Kasumi-1 (cell line): ENCODE data around the gene RERE.
"Not testable (repeated sequence)": the region's sequence is repeated elsewhere in the genome, so short reads cannot be mapped to it uniquely, and the experiment has no call there.

Experiments
- DNase-seq, 2 experiments: peaks; one replicate each; lab custom pipeline; 2025; lab: John Stamatoyannopoulos, UW

Gene RERE

DNA sequence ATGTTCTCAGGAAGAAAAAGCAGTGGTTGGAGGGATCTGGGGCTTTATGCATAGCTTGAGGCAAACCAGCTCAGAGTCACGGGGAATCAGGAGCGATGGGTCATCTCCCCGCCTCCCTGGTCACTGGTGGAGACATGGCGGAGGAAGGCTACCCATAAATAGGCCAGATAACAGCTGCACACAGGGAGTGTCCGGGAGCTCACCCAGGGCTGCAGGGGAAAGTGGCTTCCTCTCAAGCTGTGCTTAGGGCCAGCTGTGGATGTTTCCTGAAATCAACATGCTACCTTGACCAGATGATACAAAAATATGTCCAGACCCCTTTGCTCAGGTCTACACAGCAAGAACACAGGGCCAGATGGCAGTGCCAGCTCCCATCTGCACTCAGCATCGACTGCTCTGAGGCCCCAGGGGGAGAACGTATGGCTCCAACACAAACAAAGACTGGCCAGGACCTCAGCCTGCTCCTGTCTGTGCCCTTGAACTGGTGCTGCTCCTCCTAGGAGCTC lies 27.1 kb upstream of the RERE start:
- DNase-seq, result no peak

- DNase-seq, result no peak
Observed at GRCh38 chr1:8841395-8841794, 24.0 kb upstream of the RERE start.

DNA sequence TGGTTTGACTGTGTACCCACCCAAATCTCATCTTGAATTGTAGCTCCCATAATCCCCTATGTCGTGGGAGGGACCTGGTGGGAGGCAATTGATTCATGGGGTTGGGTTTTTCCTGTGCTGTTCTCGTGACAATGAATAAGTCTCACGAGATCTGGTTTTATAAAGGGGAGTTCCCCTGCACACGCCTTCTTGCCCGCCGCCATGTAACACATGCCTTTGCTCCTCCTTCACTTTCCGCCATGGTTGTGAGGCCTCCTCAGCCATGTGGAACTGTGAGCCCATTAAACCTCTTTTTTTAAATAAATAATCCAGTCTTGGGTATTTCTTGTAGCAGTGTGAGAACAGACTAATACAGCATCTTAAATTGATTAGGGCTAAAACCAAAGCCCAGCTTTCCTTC lies 22.6 kb upstream of the RERE start:
- DNase-seq, result no peak

GRCh38 chr1:8835941-8836643 lies 18.7 kb upstream of the RERE start:
- no peak for DNase-seq

DNA sequence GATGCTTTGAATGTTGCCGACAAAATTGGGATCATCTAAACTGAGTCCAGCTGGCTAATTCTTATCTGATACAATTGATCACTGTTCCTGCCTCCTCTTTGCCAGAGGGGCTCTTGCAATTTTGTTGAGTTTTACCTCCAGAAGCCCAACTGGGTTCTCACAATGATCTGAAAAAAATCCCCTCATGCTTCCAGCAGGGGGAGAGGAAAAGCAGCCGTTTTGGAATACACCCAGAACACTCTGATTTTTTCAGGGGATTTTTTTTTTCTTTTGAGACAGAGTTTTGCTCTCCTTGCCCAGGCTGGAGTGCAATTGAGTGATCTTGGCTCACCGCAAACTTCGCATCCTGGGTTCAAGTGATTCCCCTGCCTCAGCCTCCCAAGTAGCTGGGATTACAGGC lies 13.9 kb upstream of the RERE start:
- DNase-seq, result peak in 1 of 2 experiments; percentile 25

DNA sequence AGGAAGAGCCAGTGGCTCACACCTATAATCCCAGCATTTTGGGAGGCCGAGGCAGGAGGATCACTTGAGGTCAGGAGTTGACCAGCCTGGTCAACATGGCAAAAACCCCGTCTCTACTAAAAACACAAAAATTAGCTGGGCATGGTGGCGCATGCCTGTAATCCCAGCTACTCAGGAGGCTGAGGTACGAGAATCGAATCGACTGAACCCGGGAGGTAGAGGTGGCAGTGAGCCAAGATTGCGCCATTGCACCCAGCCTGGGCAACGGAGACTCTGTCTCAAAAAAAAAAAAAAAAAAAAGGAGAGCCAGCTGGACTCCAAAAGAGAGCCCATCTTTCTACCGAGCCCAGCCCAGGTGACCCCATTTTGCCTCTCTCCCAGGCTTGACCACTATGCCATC lies 13.3 kb upstream of the RERE start:
- DNase-seq, result not testable (repeated sequence)

- no peak for DNase-seq
Observed at GRCh38 chr1:8825985-8826481, 8.6 kb upstream of the RERE start.

DNA sequence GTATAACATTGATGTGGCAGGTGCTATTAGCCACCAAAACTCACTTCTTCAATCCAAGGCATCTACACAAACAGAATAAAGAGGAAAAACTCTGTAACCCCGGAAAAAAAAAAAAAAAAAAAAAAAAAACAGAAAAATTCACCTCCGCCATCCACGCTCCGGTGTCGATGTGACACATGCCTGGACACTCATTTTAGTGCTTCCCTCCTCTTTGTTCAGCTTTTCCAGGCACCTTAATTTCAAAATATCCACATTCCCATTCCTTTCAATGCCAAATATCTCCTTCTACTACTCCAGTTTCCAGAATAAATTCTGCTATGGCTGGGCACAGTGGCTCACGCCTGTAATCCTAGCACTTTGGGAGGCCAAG lies 5.8 kb upstream of the RERE start:
- no peak for DNase-seq

DNA sequence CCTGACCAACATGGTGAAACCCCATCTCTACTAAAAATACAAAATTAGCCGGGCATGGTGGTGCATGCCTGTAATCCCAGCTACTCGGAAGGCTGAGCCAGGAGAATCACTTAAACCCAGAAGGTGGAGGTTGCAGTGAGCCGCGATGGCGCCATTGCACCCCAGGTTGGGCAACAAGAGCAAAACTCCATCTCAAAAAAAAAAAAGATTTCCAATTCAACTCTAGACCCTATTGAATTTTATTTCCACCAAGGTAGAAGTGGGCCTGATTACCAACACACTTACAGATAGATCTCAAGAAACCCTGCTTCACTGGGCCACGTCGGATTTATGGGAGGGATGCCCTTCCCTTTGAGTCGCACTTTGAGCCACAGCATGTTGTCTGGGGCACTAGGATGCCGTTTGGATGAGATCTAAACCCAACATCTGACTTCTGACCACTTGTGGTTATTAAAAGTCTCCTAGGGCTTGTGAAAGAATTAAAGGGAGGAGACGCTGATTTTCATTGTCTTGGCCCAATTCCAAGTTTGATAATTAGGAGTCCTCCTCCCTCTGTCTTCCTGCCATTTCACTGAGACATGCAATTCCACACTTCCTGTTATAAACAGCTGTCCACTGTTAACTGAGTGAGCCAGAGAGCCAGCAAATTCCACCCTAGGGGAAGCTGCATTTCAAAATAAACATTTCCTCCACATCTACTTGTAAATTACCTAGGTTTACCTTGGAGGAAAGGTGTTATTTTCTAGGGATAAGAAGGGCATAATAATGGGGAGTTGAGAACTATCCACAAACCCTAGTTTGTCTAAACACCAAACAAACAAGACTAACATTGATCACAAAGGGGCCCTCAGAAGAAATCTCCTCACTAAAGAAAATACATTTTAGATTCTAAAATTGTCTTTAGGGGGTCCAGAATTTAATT lies 5.2 kb upstream of the RERE start:
- no peak for DNase-seq

DNA sequence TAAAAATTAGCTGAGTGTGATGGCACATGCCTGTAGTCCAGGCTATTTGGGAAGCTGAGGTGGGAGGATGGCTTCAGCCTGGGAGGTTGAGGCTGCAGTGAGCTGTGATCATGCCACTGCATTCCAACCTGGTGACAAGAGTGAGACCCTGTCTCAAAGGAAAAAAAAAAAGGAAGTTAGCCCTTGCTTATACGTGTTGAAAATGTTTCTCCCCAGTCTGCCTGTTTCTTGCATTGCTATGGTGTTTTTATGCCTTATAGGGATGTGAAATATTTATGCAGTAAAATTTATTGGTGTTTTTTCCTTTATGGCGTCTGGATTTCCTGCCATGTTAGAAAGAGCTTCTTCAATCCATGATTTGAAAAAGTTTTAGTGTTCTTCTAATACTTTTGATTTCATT lies 3.6 kb upstream of the RERE start:
- DNase-seq, result peak; percentile 32 to 35

- DNase-seq, result not testable (repeated sequence)
Observed at GRCh38 chr1:8818789-8819188, 1.3 kb upstream of the RERE start.

- DNase-seq, result peak in 1 of 2 experiments; percentile 55
Observed at GRCh38 chr1:8818325-8818775, 910 bp upstream of the RERE start.

- no peak for DNase-seq
Observed at GRCh38 chr1:8816831-8817411, 519 bp downstream of the RERE start.

DNA sequence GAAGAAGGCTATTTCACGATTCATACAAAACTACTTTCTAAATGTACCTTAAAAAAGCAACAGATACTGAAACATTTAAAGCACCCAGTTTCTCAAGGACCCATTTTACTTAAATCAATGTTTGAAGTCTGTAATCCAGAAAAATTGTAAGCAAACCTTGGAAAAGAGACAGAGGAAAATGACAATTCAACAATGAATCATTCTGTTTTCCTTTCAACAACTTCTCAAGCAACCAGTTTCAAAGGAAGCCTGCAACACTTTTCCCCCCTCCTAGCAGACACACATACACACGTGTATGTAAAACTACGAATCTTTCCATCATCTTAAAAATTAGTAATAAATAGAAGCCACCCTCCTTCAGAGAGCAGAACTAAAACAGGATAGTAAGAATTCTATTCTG lies 1.2 kb downstream of the RERE start:
- peak in 1 of 2 experiments; percentile 39 for DNase-seq

DNA sequence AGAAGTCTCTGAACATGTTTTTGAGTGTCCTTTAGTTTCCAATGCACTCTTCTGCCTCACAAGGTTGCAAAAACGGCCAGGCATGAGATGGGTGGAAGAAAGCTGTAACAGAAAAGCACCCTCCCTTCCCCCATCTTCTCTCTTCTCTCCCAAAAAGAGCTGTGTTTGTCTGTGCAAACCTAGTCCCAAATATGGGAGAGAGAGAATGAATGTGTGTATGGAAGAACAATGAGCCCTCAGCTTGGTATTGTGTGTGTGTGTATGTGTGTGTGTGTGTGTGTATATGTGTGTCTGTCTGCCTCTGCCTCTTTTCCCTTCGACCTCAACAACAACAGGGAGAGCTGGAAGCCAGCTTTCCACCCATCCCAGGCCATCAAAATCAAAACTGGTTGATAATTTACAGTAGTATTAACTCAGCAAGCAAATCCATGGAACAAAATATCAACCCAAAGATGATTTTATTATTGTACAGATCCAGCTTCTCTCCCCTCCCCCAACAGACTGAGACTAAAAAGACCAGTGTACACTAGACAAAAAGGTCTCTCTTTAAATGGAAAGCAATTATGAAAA lies 1.8 kb downstream of the RERE start:
- DNase-seq, result peak; percentile 25 to 39

- no peak for DNase-seq
Observed at GRCh38 chr1:8814865-8815264, 2.6 kb downstream of the RERE start.

DNA sequence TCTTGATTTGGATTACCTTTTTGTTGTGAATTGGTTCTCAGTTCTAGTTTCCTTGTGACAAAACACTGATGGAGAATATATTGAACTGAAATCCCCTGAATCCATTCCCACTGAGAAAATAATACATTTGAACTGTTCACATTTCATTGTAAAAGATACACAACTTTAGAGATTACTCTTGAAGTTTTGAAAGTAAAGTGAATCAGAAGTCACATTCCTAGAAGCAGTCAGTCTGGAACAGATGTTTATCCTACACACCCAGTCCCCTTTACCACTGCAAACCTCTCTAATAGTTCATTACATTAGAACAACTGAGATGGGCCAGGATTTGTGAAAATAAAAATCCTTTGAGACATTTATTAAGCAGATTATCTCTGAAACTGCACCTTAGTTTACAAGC lies 3.4 kb downstream of the RERE start:
- no peak for DNase-seq

GRCh38 chr1:8813016-8813763 lies 4.2 kb downstream of the RERE start:
- DNase-seq, result no peak

DNA sequence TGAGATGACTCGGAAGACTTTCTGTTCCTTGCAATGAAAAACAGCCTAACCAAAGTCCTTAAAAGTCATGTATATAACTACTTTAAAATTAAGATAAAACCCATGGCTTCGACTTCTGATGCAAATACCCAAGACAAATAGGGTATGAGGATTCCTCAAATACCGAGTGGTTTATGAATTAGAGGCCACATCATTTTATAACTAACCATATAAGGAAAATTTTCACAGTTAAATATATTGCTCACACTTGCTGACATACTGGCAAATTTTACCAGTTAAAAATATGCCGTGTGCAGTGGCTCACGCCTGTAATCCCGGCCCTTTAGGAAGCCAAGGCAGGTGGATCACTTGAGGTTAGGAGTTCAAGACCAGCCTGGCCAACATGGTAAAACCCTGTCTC lies 5.4 kb downstream of the RERE start:
- no peak for DNase-seq

GRCh38 chr1:8810987-8811386 lies 6.5 kb downstream of the RERE start:
- no peak for DNase-seq

- no peak for DNase-seq
Observed at GRCh38 chr1:8809342-8809736, 8.1 kb downstream of the RERE start.
